HepG2 (cell line): ENCODE results near the gene ABTB2. TPM values are rescaled to one million over a fixed set of nuclear protein-coding genes. Genes with fewer than 3 reads are reported as not detected.

Source experiments
- ATAC-seq: fragments of 200-7000 bp; cut with Tn5 transposase; 3 replicates; pipeline ENCODE4 v1.9.1; 2020; ENCODE audit warnings: mild to moderate bottlenecking, moderate library complexity
- BruUV-seq: library from RNA; stranded (reverse); fragments of 400-500 nt; replicated peaks from 2 replicates; lab custom pipeline; 2021; lab: Mats Ljungman, UMichigan
- CTCF ChIA-PET: fragments of 300-600 bp; formaldehyde crosslinking; extraction: SDS; loops from one replicate; lab custom pipeline; 2021; ENCODE audit warnings: low total read pairs, inconsistent platforms, low intra/inter-chr PET ratio; lab: Yijun Ruan, JAX
- POLR2A ChIA-PET: fragments of 350-600 bp; sonication (Branson Sonifier 250); formaldehyde crosslinking; loops from one replicate; lab custom pipeline; 2020; ENCODE audit warnings: antibody characterized with exemption, inconsistent platforms; lab: Yijun Ruan, JAX
- DNase-seq: peaks from one replicate; pipeline ENCODE4 v3.0.0-alpha.2; 2015; ENCODE audit warnings: low spot score
- FAIRE-seq: peaks from 3 replicates; lab custom pipeline; 2011; peaks lifted over from hg19 to GRCh38; lab: Jason Lieb, UNC
- H2AFZ ChIP-seq: one replicate; pipeline ENCODE4 v1.6.1; 2011; ENCODE audit warnings: low read length, inconsistent platforms
- H3K27ac ChIP-seq: fragments of 300-600 bp; 3 replicates; pipeline ENCODE4 v1.8.0; 2011; ENCODE audit warnings: mixed run types, mild to moderate bottlenecking, mixed read lengths, low read length, inconsistent platforms; ENCODE audit not compliant: insufficient read depth; ENCODE audit errors: extremely low read length
- H3K27me3 ChIP-seq, 2 experiments: fragments of 200-600 bp in 1 of 2; 2 replicates in 1 of 2; 3 replicates in 1 of 2; pipeline versions ENCODE4 v1.6.0 to v1.8.0; 2011; ENCODE audit warnings: low read length in 2 of 2, mild to moderate bottlenecking in 2 of 2, moderate library complexity in 2 of 2, inconsistent platforms in 1 of 2; ENCODE audit not compliant: insufficient read depth in 2 of 2, control insufficient read depth in 1 of 2
- H3K36me3 ChIP-seq, 2 experiments: fragments of 200-600 bp in 1 of 2; replicated peaks in 1 of 2; 2 replicates in 1 of 2; 3 replicates in 1 of 2; pipeline versions ENCODE4 v1.5.1 to v1.8.0; 2011; ENCODE audit warnings: low read length in 2 of 2, inconsistent platforms in 1 of 2; ENCODE audit not compliant: insufficient read depth in 2 of 2, control insufficient read depth in 1 of 2
- H3K4me1 ChIP-seq: 2 replicates; pipeline ENCODE4 v1.5.1; 2012; ENCODE audit warnings: low read length, inconsistent platforms; ENCODE audit not compliant: insufficient read depth
- H3K4me2 ChIP-seq: 2 replicates; pipeline ENCODE4 v1.6.0; 2011; ENCODE audit warnings: low read depth, low read length, inconsistent platforms
- H3K4me3 ChIP-seq, 3 experiments: fragments of 200-600 bp in 1 of 3; sonication (generic), shearing (Covaris generic) in 1 of 3; replicated peaks in 1 of 3; 2 replicates each; pipeline ENCODE4 v1.5.1; 2011 to 2016; ENCODE audit warnings: low read length in 3 of 3, inconsistent platforms in 2 of 3, low read depth in 2 of 3, mild to moderate bottlenecking in 2 of 3, control low read depth in 1 of 3, mixed read lengths in 1 of 3; ENCODE audit not compliant: insufficient read depth in 1 of 3
- H3K79me2 ChIP-seq: one replicate; pipeline ENCODE4 v1.6.1; 2011; ENCODE audit warnings: low read length, inconsistent platforms; ENCODE audit not compliant: insufficient read depth
- H3K9ac ChIP-seq: 2 replicates; pipeline ENCODE4 v1.6.0; 2011; ENCODE audit warnings: mild to moderate bottlenecking, low read depth, low read length, inconsistent platforms; ENCODE audit not compliant: insufficient read depth
- H3K9me3 ChIP-seq: 2 replicates; pipeline ENCODE4 v1.5.1; 2012; ENCODE audit warnings: mild to moderate bottlenecking, low read length
- H4K20me1 ChIP-seq: 2 replicates; pipeline ENCODE4 v1.6.0; 2011; ENCODE audit warnings: inconsistent platforms, mild to moderate bottlenecking, low read length, moderate library complexity; ENCODE audit not compliant: insufficient read depth
- ATM ChIP-seq: fragments of 450-650 bp; IDR thresholded peaks from 2 replicates; pipeline ENCODE4 v1.7.1; 2017; ENCODE audit warnings: mild to moderate bottlenecking, borderline replicate concordance
- CHD4 ChIP-seq: fragments of 200-600 bp; sonication (generic); IDR thresholded peaks from 2 replicates; pipeline ENCODE4 v1.7.0; 2017; ENCODE audit warnings: mild to moderate bottlenecking, low read length, borderline replicate concordance
- ESRRA ChIP-seq: sonication (generic); formaldehyde crosslinking; IDR thresholded peaks from 2 replicates; pipeline ENCODE4 v1.5.1; 2020; ENCODE audit warnings: mild to moderate bottlenecking, low read depth, missing genetic modification reagents
- HCFC1 ChIP-seq: fragments of 150-350 bp; IDR thresholded peaks from 2 replicates; pipeline ENCODE4 v1.6.1; 2014; ENCODE audit warnings: low read depth, low read length
- HMG20A ChIP-seq: IDR thresholded peaks from 2 replicates; pipeline ENCODE4 v1.6.1; 2016; ENCODE audit warnings: borderline replicate concordance
- HNF4A ChIP-seq: sonication (generic); formaldehyde crosslinking; IDR thresholded peaks from 2 replicates; pipeline ENCODE4 v1.4.0; 2020; ENCODE audit warnings: missing genetic modification reagents
- HNRNPK ChIP-seq: fragments of 200-400 bp; formaldehyde crosslinking; IDR thresholded peaks from 2 replicates; pipeline ENCODE4 v1.6.1; 2018; ENCODE audit warnings: low read length, low read depth, moderate library complexity, mild to moderate bottlenecking; ENCODE audit not compliant: poor library complexity, severe bottlenecking
- PHB2 ChIP-seq: fragments of 450-650 bp; IDR thresholded peaks from 2 replicates; pipeline ENCODE4 v1.6.1; 2018; ENCODE audit not compliant: partially characterized antibody
- ZBTB3 ChIP-seq: sonication (generic); formaldehyde crosslinking; IDR thresholded peaks from 2 replicates; pipeline ENCODE4 v1.4.0; 2020; ENCODE audit warnings: low read depth, mild to moderate bottlenecking, moderate library complexity, missing genetic modification reagents, borderline replicate concordance
- ZNF12 ChIP-seq: sonication (generic); formaldehyde crosslinking; IDR thresholded peaks from 2 replicates; pipeline ENCODE4 v1.5.0; 2020; ENCODE audit warnings: missing genetic modification reagents
- WGBS: methylation state at CpG from one replicate; pipeline ENCODE4 v1.1.6; 2017; ENCODE audit warnings: low lambda C conversion rate; 5-methylcytosine and 5-hydroxymethylcytosine counted together
- in situ Hi-C: cut with HindIII; loops from 2 replicates; pipeline ENCODE4 v1.10.0; 2017; ENCODE audit warnings: low pct_unique_long_range_greater_than_20kb; ENCODE audit not compliant: extremely low pct_ligation_motif_present
- intact Hi-C: fragments of 100-400 bp; cut with micrococcal nuclease; formaldehyde crosslinking; loops from one replicate; pipeline ENCODE4 v1.10.0; 2022; ENCODE audit not compliant: unreplicated experiment
- polyA plus RNA-seq, 8 experiments: library from polyadenylated mRNA; depleted of rRNA in 3 of 8; stranded (reverse) in 7 of 8; unstranded in 1 of 8; fragments of >200 nt; fragmentation: Illumina TruSeq in 4 of 8; extraction: Trizol in 4 of 8; gene quantifications; 2 replicates each; pipeline versions ENCODE4 v1.2.1 to v1.2.3, GENCODE V29; 2011 to 2016; ENCODE audit warnings: low read depth in 4 of 8, missing spikeins in 1 of 8, mixed read lengths in 1 of 8; ENCODE audit not compliant: insufficient read depth in 1 of 8
- total RNA-seq, 5 experiments: library from RNA; depleted of rRNA; stranded (reverse); fragments of >200 nt; fragmentation: Illumina TruSeq; extraction: Trizol; gene quantifications; 2 replicates each; pipeline ENCODE4 v1.2.3, GENCODE V29; 2016; ENCODE audit warnings: low read depth in 1 of 5

ABTB2 gene
- total and polyA plus RNA-seq, 2 of the 13 experiments (the other 11 are each of a cell fraction or from before 2014, with no cell fraction given) = 5.1 to 15.4 TPM

GRCh38 chr11:34318111-34319037 is 39.4 kb downstream of the ABTB2 start (continued):
- TF ChIP-seq PHB2 = no peak
- no peak for TF ChIP-seq ESRRA
- TF ChIP-seq HNF4A = peak; percentile 67
- TF ChIP-seq ZNF12 (CRISPR knock-in tag) = no peak
- 0 out of 2 replicates have a peak, but pooled peaks have one; percentile 35 for TF ChIP-seq CHD4
- TF ChIP-seq HCFC1 = no peak
- TF ChIP-seq ZBTB3 (CRISPR knock-in tag) = no peak
- peak; percentile 25; the same call in 1 of the 2 replicates for TF ChIP-seq HMG20A (CRISPR knock-in tag)

GRCh38 chr11:34317666-34318065 is 40.1 kb downstream of the ABTB2 start:
- FAIRE-seq = no peak
- ChIA-PET CTCF (no interaction called here), POLR2A (interaction anchor here (0.8 to 4.2 kb wide), 2 partner anchors 40 to 143 kb away, joined by 4 to 20 read pairs; partner anchors contain the start of gene ABTB2)
- Histone ChIP-seq H2AFZ (no peak overlapping the region), H3K79me2 (peaks cover 13% of the 10 kb centered on the region), H3K9ac (no peak overlapping the region), H3K4me1 (peaks cover 68% of the 10 kb centered on the region), H3K4me3 (no peak overlapping the region), H3K4me2 (no peak overlapping the region), H3K36me3 (peaks cover 4 to 10% of the 10 kb centered on the region in 2 experiments; a peak in 1 of 5 replicates), H3K27ac (no peak overlapping the region), H3K27me3 (no peaks in the 10 kb centered on the region), H4K20me1 (no peaks in the 10 kb centered on the region), H3K9me3 (no peaks in the 10 kb centered on the region)
- WGBS = 96% methylated on average over 4 of the region's 4 CpGs
- ATAC-seq = no peak
- intact Hi-C loops (loop anchor here (5.0 kb wide), 1 partner anchor 40 kb away; the partner anchor contains the start of gene ABTB2), in situ Hi-C loops (no loop called here)
- no peak for DNase-seq
- BruUV-seq = no TSS peak
- TF ChIP-seq ATM (no peak), HNRNPK (peak; percentile 89)
